ENCODE measurements around the gene HCRTR2. TPM values are rescaled to one million over a fixed set of nuclear protein-coding genes. Genes with fewer than 3 reads are reported as not detected.

HCRTR2 gene
- not detected for total RNA-seq
- not detected for polyA plus RNA-seq (2013, experiment 1 of 2)
- polyA plus RNA-seq (2013, experiment 2 of 2): not detected
- 0 to 0.06 (median 0) reads per million in 172 experiments for total RNA-seq

DNA sequence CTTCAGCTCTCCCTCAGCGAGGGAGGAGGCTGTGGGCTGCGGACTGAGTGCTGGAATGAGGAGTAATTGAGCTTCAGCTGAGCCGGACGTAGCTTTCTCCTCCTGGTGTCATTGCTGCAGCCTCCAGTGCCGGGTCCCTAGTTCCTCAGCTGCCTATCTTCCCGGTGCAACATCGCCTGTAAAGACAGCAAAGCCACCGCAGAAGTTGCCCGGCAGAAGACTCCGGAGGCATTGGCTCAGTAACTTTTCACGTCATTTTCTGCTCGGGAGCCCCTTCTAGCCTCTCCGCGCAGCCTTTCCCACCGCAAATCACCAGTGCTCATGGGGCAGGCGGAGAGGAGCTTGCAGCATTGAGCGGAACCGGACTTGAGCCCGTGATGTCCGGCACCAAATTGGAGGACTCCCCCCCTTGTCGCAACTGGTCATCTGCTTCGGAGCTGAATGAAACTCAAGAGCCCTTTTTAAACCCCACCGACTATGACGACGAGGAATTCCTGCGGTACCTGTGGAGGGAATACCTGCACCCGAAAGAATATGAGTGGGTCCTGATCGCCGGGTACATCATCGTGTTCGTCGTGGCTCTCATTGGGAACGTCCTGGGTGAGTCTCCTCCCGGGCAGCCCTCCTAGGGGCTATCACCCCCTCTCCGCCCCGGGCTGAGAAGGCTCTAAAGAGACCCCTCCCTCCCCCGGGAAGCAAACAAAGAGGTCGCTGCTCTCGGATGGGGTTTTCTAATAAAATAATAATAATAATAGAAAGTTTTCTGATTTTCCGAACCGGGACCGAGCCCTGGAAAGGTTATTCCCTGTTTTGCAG, at the start of gene HCRTR2:
HCRTR2 (plus strand) TSS at position 305 of the 816 bp plus-strand sequence; CDS start at position 378, 73 bp downstream.
- TF ChIP-seq, protein P1, sequence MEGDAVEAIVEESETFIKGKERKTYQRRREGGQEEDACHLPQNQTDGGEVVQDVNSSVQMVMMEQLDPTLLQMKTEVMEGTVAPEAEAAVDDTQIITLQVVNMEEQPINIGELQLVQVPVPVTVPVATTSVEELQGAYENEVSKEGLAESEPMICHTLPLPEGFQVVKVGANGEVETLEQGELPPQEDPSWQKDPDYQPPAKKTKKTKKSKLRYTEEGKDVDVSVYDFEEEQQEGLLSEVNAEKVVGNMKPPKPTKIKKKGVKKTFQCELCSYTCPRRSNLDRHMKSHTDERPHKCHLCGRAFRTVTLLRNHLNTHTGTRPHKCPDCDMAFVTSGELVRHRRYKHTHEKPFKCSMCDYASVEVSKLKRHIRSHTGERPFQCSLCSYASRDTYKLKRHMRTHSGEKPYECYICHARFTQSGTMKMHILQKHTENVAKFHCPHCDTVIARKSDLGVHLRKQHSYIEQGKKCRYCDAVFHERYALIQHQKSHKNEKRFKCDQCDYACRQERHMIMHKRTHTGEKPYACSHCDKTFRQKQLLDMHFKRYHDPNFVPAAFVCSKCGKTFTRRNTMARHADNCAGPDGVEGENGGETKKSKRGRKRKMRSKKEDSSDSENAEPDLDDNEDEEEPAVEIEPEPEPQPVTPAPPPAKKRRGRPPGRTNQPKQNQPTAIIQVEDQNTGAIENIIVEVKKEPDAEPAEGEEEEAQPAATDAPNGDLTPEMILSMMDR (IDR thresholded peaks at IDR 0.05): no peak

DNA sequence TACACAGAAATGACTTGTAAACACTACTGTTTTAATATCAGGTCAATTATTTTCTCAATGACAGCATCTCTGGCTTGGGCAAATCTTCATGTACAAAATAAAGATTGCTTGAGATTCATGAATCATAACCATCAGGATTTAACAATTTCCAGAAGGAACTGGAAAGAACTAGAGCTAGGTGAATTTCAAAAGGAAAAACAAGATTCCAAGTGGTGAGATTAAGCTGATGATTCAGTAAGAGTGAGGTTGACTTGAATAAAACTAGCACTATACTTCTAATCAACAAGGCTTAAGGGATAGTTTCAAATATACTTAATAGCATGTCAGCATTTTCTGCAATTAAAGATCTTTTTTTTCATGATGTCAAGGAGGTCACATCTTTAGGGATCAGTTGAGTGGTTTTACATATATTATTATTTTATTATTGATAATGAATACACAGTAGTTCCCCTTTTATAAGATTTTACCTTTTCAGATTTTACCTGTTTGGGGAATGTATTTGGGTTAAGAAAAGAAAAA, 43.5 kb upstream of the HCRTR2 start:
- POLR2A ChIA-PET: no interaction called here
- no peaks in the 10 kb centered on the region for H3K4me1 Mint-ChIP-seq (ENCODE audit: low read depth)
- no peaks in the 10 kb centered on the region for H3K27me3 Mint-ChIP-seq
- no peaks in the 10 kb centered on the region for H3K27me3 ChIP-seq (ENCODE audit: control insufficient read depth in 1 of 2, insufficient read depth in 2 of 2, low read length in 2 of 2)
- H3K27ac Mint-ChIP-seq: no peak overlapping the region
- no peak overlapping the region for H3K27ac ChIP-seq (ENCODE audit: low read depth in 1 of 2, low read length in 2 of 2)
- CTCF ChIA-PET: no interaction called here
- TF ChIP-seq, protein P1 (IDR thresholded peaks at IDR 0.05): no peak
- no peak overlapping the region for H3K4me3 Mint-ChIP-seq
- H3K9me3 ChIP-seq (ENCODE audit: control insufficient read depth in 1 of 2, insufficient read depth in 1 of 2, low read length in 2 of 2): peaks cover 0 to 11% of the 10 kb centered on the region in 2 experiments
- peaks cover 17% of the 10 kb centered on the region for H3K9me3 Mint-ChIP-seq
- DNase-seq: no peak
- H3K4me1 ChIP-seq (ENCODE audit: insufficient read depth, low read length): no peaks in the 10 kb centered on the region
- ATAC-seq (ENCODE audit: poor library complexity): no peak
- no peaks in the 10 kb centered on the region for H3K36me3 Mint-ChIP-seq (ENCODE audit: low read depth)
- intact Hi-C loops (cut with DNase I, micrococcal nuclease): no loop called here
- H3K4me3 ChIP-seq (ENCODE audit: low read length): no peak overlapping the region
- H3K36me3 ChIP-seq (ENCODE audit: insufficient read depth, low read length): no peaks in the 10 kb centered on the region

More for the DNA sequence above, at the start of gene HCRTR2:
- no peak within 1 kb of the TSS for H3K4me3 Mint-ChIP-seq
- H3K27me3 Mint-ChIP-seq: peaks cover 28% of the 10 kb centered on the region
- Histone ChIP-seq H3K27me3 (ENCODE audit: control insufficient read depth in 1 of 2, insufficient read depth in 2 of 2, low read length in 2 of 2) (peaks cover 4 to 6% of the 10 kb centered on the region in 2 experiments), H3K4me1 (ENCODE audit: insufficient read depth, low read length) (no peaks in the 10 kb centered on the region), H3K27ac (ENCODE audit: low read depth in 1 of 2, low read length in 2 of 2) (no peak within 1 kb of the TSS), H3K4me3 (ENCODE audit: low read length) (no peak within 1 kb of the TSS), H3K36me3 (ENCODE audit: insufficient read depth, low read length) (no peaks in the 10 kb centered on the region), H3K9me3 (ENCODE audit: control insufficient read depth in 1 of 2, insufficient read depth in 1 of 2, low read length in 2 of 2) (peaks cover 6 to 11% of the 10 kb centered on the region in 2 experiments)
- DNase-seq (no peak), ATAC-seq (ENCODE audit: poor library complexity) (no peak)
- H3K9me3 Mint-ChIP-seq: peaks cover 7% of the 10 kb centered on the region
- intact Hi-C loops (cut with DNase I, micrococcal nuclease): no loop called here
- POLR2A ChIA-PET: no interaction called here
- no peak within 1 kb of the TSS for H3K27ac Mint-ChIP-seq
- no peaks in the 10 kb centered on the region for H3K4me1 Mint-ChIP-seq (ENCODE audit: low read depth)
- no peaks in the 10 kb centered on the region for H3K36me3 Mint-ChIP-seq (ENCODE audit: low read depth)
- CTCF ChIA-PET: interaction anchor here (0.6 kb wide), 1 partner anchor 10 kb away, joined by 4 read pairs; no protein-coding TSS in a partner anchor

DNA sequence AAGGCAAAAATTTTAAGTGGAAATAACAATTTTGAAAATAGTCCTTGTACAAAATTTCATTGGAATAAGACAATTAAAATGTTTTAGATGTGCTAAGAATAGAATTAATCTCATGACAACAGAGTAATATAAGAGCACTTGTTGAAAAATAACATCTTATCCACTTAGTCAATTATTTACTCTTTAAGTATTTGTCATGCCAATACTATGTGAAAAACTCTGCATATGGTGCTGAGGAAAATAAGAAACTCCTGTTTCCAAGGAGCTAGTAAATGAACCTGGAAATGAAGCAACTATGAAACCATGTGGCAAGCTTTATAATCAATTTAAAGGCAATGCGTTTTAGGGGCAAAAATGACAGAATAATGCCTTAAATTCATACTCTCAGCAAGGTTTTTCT, 42.7 kb upstream of the HCRTR2 start:
- TF ChIP-seq, protein P1 (IDR thresholded peaks at IDR 0.05): no peak
- ATAC-seq (ENCODE audit: poor library complexity): no peak
- ChIA-PET CTCF (no interaction called here), POLR2A (no interaction called here)
- no peak overlapping the region for H3K4me3 ChIP-seq (ENCODE audit: low read length)
- Mint-ChIP-seq H3K36me3 (ENCODE audit: low read depth) (no peaks in the 10 kb centered on the region), H3K4me1 (ENCODE audit: low read depth) (no peaks in the 10 kb centered on the region), H3K27me3 (no peaks in the 10 kb centered on the region), H3K27ac (no peak overlapping the region), H3K4me3 (no peak overlapping the region), H3K9me3 (peaks cover 14% of the 10 kb centered on the region)
- H3K27ac ChIP-seq (ENCODE audit: low read depth in 1 of 2, low read length in 2 of 2): no peak overlapping the region
- no peaks in the 10 kb centered on the region for H3K27me3 ChIP-seq (ENCODE audit: control insufficient read depth in 1 of 2, insufficient read depth in 2 of 2, low read length in 2 of 2)
- H3K36me3 ChIP-seq (ENCODE audit: insufficient read depth, low read length): no peaks in the 10 kb centered on the region
- H3K4me1 ChIP-seq (ENCODE audit: insufficient read depth, low read length): no peaks in the 10 kb centered on the region
- no peak for DNase-seq
- intact Hi-C loops (cut with DNase I, micrococcal nuclease): no loop called here
- peaks cover 0 to 7% of the 10 kb centered on the region in 2 experiments for H3K9me3 ChIP-seq (ENCODE audit: control insufficient read depth in 1 of 2, insufficient read depth in 1 of 2, low read length in 2 of 2)

All from CD4-positive, alpha-beta T cell (primary cell).